Skeletal muscle cell (primary cell): Measurements from ENCODE around the gene DLG5.

Experiments used
- DNase-seq: peaks from one replicate; pipeline ENCODE4 v3.0.0-alpha.2; 2010; ENCODE audit warnings: low read depth
- H3K4me3 ChIP-seq: 2 replicates; pipeline ENCODE4 v1.5.1; 2011; ENCODE audit warnings: low read depth, mild to moderate bottlenecking, control low read depth, low read length, moderate library complexity

The DLG5 gene

DNA sequence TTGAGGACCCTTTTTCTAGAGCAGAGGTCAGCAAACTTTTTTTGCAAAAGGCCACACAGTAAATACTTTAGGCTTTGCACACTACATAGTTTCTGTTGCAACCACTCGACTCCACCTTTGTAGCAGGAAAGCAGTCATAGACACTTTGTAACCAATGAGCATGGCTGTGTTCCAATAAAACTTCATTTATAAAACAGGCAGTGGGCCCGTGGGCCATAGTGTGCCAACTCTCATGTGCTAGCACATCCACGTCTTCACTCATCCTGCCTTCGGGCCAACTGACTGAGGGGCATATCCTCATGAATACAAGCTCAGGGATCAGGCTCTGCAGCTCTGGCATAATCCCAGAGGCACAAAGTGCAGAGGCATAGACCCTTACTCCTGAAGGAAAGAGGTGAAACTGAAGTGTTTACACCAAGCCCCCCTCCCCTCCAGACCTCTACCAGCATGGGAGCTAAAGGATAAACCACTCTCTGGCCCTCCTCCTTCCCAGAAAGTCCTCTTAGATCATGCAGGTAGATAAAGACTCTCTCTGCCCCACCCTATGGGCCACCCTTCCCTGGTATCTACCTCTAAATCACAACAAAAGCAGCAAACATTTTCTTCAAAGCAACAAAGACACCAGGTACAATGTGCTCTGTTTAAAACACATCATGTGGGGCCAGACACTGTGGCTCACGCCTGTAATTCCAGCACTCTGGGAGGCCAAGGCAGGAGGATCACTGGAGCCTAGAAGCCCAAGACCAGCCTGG, 71.0 kb downstream of the DLG5 start:
- no peak for DNase-seq
- H3K4me3 ChIP-seq: no peak overlapping the region

DNA sequence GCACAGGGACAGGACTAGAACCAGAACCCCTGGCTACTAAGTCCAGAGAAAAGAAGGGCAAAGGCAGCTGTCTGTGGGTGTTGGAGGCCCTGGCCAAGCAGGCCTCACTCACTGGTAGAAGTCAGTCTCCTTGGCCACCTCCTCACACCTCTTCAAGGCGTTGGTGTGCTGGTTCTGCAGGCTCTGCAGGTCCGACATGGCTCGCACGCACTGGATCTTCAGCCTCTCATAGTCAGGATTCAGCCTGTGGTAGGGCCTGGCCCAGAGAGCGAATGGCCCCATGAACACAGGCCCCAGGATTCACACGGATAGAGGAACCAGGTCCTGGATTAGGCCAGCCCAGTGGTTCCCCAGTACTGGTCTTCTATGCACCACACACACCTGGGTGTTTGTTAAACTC, 72.4 kb downstream of the DLG5 start:
- no peak overlapping the region for H3K4me3 ChIP-seq

DNA sequence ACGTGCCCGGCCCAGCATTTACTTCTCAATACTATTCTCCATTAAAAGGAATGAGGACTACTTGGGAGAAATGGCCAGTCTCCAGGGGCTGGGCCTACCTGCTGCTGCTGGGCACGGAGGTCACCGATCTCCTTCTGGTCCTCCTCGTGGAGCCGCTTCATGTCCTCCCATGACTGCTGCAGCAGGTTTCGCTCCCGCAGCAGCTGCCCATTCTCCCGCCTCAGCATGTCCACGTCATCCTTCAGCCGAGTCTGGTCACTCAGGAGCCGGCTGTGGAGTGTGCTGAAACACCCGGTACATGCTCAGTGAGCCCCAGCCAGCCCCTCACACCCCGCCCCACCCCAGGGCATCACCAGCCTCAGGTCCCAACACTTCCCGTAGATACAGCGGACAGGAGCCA, 73.3 kb downstream of the DLG5 start:
- DNase-seq: no peak
- no peak overlapping the region for H3K4me3 ChIP-seq

More for the DNA sequence above, 72.4 kb downstream of the DLG5 start:
- DNase-seq: no peak

DNA sequence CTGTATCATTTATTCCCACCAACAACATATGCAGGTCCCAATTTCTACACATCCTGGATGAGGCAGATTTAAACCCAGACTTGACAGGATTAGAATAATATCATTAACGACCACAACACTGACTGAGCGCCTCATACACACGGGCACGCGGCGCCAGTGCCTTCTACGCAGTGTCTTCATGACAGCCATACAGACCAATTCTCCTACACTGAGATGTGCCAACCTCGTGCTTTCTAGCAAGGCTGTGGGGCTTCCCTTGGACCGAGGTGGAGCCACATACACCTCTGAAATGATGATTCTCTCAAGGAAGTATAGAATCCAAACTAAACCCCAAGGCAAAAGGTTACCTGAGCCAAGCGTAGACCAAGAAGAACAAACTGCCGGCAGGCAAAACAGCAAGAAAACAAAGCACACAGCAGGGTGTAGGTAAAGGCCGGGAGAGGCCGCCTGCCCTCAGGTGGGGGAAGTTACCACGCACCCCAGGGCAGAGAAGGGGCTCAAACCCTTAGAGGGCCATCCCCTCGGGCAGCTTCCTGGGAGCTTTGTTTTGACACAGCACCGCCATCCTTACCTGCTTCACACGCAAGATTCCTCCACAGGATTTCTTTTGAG, 75.8 kb downstream of the DLG5 start:
- no peak overlapping the region for H3K4me3 ChIP-seq
- no peak for DNase-seq

DNA sequence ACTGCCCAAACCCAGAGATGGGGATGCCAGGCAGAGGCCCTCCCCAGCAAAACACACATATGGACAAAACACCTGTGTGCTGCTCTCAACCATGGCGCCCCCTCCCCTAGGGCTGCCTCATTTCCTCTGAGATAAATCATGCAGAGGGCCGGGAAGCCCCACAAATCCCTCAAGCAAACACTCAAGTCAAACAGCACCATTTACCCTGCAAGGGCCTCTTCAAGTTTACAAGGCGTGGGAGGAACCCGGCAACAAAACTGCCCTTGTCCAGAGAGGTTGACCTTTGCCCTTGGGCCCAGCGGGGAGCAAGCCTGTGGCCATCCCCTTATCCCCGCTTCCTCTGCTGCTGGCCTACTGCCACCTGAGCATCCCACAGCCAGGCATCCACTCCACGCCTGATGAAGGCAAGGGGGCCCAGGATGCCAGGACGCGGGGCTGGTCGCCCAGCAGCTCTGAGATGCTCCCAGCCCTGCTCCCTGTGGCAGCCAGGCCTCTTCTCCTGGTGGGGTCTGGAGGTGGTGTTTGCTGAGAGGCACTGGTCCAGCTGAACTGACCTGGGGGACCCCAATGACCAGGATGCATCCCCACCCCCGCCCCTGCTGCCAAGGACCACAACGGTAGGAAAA, 77.4 kb downstream of the DLG5 start:
- DNase-seq: no peak
- H3K4me3 ChIP-seq: no peak overlapping the region

DNA sequence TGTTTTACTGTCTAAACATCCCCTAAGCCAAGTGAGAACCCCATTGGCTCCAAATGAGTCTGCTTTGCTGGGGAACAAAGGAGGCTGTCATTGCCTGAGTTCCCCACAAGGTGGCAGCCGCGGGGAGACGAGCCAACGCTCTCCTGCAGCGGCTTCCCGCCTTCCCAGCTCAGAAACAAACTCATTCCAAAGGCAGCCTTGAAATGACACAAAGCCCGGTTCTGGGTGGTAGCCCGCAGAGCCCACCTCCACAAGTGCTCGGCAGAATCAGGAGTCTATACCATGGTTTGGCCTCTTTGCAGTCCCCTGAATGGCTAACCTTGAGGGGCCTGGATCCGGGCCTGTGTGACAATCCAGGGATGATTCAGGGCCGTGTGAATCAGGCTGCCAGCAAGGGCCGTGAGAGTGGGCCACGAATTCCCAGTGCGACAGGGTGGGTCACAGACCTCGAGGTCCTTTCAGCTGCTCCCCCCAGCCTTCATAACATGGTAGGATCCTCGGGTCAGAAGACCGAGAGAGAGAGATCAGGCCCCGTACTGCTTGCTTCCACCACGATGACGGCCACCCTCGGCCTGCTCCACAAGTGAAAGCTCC, 79.7 kb downstream of the DLG5 start:
- no peak overlapping the region for H3K4me3 ChIP-seq
- DNase-seq: no peak

DNA sequence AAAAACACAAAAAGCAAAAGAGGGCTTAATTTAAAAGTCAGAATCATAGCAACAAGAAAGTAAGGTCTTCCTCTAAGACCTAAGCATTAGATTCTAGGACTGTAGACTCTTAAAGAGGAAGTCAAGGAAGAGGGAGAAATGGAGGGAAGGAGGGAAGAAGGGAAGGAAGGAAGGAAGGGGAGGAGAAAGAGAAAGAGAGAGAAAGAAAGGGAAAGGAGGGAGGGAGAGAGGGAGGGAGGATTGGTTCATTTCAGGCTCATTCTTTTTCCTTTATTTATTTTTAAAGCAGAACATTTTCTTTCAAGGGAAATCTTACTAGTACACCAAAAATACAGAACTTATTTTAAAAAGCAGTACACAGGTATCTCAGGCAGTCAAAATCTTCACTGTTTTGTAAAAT, 81.1 kb downstream of the DLG5 start:
- DNase-seq: no peak
- H3K4me3 ChIP-seq: no peak overlapping the region

DNA sequence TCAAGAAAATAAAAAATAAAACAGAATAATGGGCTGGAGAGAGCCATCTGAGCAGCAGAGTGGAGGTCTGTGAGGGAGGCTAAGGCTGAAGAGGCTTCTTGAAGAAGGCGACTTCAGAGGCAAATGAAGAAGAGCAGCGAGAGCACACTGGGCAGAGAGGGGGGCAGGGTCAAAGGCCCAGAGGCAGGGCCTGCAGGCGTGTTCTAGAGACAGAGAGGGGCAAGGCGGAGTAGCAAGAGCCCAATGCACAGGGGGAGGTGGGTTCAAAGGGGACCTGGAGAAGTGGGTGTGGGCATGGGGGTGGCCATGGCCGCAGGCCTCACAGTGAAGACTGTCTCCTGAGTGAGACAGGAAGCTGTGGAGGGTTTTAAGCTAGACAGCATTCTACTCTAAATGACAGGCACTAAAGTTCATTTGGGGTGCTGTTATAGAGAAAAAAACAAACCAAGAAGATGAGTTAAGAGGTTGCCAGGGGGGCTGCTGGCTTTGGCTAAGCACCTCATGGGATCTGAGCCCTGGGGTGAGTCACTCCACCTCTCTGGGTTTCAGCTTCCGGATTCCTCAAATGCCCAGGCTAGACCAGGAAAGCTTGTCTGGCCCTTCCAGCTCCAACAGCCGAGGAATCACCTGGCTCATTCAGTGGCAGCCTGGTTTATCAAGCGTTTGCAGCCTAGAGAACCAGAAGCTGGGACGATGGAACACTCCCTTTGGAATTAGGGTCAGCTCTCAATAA, 81.7 kb downstream of the DLG5 start:
- no peak for DNase-seq
- no peak overlapping the region for H3K4me3 ChIP-seq

DNA sequence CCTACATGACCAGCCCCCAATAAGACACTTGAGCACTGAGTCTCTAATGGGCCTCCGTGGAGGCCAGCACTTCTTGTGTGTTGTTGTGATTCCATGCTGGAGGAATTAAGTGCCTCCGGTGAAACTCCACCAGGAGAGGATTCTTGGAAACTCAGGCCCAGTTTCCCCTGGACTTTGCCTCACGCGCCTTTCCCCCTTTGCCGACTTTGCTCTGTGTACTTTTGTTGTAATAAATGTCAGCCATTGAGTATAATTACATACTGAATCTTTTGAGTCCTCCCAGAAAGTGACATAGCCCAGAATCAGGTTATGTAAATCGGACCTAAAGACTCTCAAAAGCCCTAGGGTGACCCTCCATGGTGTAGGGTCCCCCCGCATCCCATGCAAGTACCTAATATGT, 82.4 kb downstream of the DLG5 start:
- DNase-seq: no peak
- no peak overlapping the region for H3K4me3 ChIP-seq

DNA sequence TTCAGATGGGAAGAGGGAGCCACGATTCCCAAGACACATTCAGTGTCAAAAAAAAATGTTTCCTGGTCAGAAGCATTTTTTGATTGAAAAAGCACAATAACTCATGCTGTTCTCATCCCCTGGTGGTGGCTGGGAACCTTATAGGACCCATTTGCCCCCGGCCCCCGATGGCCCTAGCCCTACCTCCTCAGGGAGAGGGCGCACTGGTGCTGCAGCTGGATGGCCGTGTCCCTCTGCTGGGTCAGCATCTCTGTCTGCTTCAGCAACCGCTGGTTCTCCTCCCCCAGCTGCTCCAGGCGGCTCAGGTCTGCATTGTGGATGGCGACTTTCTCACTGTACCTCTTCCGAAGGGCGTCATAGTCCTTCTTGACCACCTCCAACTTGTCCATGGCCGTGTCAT, 83.3 kb downstream of the DLG5 start:
- DNase-seq: no peak
- no peak overlapping the region for H3K4me3 ChIP-seq

DNA sequence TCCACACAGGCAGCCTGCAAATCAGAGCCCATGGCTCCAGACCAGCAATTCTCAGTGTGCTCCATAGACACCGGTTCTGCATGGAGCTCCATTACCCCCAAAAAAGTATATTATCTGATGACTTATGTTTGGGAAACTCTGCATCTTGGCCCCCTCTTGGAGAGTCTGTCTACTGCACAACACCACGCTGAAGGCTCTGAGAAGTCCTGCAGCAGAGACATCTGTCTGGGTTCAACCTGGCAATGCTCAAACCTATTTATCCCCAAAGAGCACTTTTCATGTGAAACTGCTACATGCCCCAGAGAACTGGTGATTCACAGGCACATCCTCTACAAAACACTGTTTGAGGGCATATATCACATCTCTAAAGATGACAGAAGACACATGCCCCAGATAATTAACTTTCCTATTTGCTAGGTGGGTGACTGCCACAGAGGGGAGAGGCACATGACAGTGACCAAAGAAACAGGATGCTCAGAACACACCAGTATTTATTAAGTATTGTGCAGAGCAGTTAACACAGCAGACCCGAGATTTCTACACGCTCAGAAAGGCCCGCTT, 83.8 kb downstream of the DLG5 start:
- no peak for DNase-seq
- no peak overlapping the region for H3K4me3 ChIP-seq

DNA sequence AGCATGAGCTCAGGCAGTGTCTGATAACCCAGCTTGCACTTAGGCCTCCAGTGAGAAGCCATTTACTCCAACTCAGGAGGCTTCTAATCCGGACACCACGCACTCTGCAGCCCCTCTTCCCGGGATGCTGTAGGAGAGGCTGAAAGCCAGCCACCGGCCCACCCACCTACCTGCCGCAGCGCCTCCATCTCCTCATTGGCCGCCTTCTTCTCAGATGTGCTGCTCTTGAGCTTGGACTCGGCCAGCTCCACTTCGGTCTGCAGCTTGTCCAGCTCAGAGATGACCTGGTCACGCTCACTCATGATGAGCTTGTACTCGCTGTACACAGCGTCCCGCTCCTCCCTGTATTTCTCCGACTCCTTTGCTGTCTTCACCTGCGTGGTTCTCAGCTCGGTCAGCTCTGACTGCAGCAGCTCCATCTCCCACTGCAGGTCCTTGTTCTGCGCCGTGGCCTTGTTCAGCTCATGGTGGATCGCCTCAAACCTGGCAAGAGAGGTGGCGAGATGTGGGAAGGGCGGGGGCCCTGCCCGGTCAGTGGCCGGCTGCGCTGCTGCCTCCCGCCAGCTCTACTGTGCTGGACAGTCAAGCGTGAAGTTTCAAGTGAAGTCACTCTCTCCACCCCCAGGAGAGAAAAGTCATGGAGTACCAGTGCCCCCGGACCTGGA, 84.7 kb downstream of the DLG5 start:
- no peak overlapping the region for H3K4me3 ChIP-seq
- DNase-seq: no peak

DNA sequence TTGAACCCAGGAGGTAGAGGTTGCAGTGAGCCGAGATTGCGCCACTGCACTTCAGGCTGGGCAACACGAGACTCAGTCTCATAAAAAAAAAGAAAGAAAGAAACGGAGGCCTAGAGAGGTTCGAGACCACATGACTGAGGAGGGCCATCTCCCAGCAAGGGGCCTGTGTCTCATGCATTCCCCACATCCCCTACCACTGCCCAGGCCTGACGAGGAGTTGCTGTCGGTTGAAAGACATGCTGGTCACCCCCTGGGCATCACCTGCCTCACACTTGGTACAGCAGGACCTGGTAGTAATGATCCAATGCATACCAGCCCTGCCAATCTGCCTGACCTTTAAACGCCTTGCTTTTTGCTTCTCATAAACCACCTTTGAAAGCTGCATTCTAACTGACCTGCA, 85.9 kb downstream of the DLG5 start:
- H3K4me3 ChIP-seq: no peak overlapping the region
- DNase-seq: no peak

DNA sequence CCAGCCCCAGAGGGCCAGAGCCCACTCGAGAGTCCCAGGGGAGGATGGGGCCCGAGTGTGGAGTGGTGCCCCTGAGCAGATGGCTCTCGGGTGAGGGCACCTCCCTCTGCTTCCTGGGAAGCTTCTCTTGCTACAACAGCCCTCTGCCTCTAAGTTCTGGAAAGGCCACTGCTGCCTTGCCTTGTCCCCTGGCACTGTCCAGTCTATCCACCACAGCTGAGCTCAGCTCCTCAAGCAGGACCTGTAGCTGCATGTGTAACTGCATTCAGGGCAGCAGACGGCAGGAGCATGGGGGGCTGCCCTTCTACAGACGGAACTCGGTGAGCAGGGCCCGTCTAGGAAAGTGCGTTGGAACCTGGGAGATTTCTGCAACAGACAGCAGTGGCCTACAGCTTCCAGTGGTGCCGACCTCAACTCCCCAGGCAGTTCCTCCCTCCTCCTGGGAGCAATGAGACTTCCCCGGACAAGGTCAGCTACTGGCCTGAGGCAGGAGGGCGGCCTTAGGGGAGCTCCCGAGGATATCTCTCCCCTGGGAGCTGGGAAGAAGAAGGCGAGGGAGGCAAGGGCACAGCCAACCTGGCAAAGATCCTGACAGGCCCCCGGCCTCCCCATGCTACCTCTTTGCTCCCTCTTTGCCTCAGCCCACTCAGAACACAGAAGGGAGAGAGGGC, 88.5 kb downstream of the DLG5 start:
- no peak overlapping the region for H3K4me3 ChIP-seq
- no peak for DNase-seq

DNA sequence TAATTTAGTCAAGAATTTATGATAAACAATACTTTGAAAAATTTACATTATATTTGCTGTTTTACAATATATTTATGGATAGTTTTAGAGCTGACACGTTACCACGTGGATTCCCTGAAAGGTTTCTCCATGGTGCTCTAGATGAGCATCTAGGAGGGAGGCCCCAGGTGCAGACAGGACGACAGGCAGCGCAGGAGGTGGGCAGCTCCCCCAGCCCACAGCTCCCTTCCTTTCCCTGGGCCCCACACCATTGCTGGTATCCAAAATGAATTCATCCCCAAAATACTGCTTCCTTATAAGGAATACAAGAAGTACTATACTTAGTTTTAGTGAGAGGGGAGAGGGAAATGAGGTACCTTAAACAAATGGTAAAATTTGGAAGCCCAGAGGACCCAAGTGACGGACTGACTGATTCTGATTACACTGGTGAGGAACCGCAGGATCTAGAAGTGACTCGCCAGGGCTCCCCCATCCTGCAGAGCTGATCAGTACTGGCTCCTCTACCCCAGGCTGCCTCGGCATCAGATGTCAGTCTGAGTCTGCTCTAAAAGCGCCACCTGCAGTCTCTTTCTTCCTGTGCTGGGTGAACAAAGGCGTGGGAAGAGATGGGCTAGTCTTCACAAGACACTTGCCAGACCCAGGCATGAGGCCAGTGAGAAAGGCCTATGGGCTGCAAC, 89.2 kb downstream of the DLG5 start:
- H3K4me3 ChIP-seq: no peak overlapping the region
- peak; percentile 31 for DNase-seq

DNA sequence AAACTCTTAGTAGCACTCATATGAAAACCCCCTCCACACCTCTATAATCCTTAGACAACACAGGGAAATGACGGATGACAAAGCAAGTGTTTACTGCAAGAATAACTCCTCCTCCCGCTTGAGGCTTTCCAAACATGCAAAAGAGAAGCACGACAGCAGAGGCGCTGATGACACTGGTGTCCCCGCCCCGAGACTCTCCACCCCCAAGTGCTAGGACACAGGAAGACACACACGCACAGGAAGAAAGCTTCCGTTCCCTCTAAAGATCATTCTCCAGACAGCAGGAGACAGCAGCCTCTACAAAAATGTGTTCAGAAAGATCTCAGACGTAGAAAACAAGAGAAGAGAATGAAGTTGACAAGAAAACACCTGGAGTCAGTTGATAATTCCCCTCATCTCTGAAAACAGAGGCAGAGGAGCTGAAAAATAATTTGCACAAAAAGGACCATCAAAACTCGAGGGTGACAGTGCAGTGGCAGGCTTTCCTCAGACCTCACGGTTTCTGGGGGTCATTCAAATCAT, 90.2 kb downstream of the DLG5 start:
- H3K4me3 ChIP-seq: no peak overlapping the region
- DNase-seq: no peak

DNA sequence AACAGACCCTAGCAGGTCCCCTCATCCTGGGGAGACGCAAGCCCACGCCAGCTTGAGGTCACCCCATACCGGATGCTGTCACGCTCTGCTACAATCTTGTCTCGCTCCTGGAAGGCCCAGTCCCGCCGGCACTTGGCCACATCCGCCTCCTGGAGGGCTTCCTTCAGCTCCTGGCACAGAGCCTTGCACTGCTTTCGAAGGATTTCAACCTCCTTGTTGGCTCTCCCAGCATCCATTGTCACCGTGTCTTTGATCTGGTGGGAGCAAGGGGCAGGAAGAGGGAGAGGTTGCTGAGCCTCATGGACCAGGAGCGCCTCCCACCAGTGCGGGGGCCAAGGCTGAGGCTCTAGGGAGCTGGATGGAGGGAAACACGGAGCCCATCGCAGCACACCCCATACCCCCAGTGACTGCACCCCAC, 90.9 kb downstream of the DLG5 start:
- H3K4me3 ChIP-seq: no peak overlapping the region
- DNase-seq: no peak
